GM12875 (cell line): Measurements from ENCODE around the gene HDHD3.
A peak's percentile ranks its signal among the peaks of the same experiment; 100 is the strongest.

Experiments
- H3K4me3 ChIP-seq: one replicate; pipeline ENCODE4 v1.5.1; 2011; ENCODE audit warnings: low read depth, low read length, control low read depth
- CTCF ChIP-seq: IDR thresholded peaks from 2 replicates; pipeline ENCODE4 v1.5.1; 2011; ENCODE audit warnings: low read depth, mild to moderate bottlenecking, control low read depth, inconsistent platforms, low read length, moderate library complexity, borderline replicate concordance; ENCODE audit not compliant: insufficient read depth

The HDHD3 gene

GRCh38 chr9:113340011-113340699 is 36.6 kb downstream of the HDHD3 start, which contains the start of gene WDR31:
TSS of gene WDR31 (minus strand) at chr9:113340275. CDS start at chr9:113332022, 8,253 bp downstream.
- no peak for TF ChIP-seq CTCF
- peak within 1 kb of the TSS; percentile 92 for H3K4me3 ChIP-seq

- no peak overlapping the region for H3K4me3 ChIP-seq
- no peak for TF ChIP-seq CTCF
Observed at GRCh38 chr9:113337714-113338113, 39.1 kb downstream of the HDHD3 start.

GRCh38 chr9:113331780-113332179 is 45.0 kb downstream of the HDHD3 start:
- H3K4me3 ChIP-seq: no peak overlapping the region

GRCh38 chr9:113328045-113328782 is 48.6 kb downstream of the HDHD3 start:
- no peak for TF ChIP-seq CTCF
- H3K4me3 ChIP-seq: no peak overlapping the region

More at GRCh38 chr9:113331780-113332179, 45.0 kb downstream of the HDHD3 start:
- no peak for TF ChIP-seq CTCF

GRCh38 chr9:113326230-113326629 is 50.6 kb downstream of the HDHD3 start:
- no peak for TF ChIP-seq CTCF
- no peak overlapping the region for H3K4me3 ChIP-seq
